Measurements from ENCODE around the gene EPC1. TPM values are rescaled to one million over a fixed set of nuclear protein-coding genes. Genes with fewer than 3 reads are reported as not detected.

EPC1 gene
- total RNA-seq, 1 experiment from 2014 or later: 9.2 TPM

DNA sequence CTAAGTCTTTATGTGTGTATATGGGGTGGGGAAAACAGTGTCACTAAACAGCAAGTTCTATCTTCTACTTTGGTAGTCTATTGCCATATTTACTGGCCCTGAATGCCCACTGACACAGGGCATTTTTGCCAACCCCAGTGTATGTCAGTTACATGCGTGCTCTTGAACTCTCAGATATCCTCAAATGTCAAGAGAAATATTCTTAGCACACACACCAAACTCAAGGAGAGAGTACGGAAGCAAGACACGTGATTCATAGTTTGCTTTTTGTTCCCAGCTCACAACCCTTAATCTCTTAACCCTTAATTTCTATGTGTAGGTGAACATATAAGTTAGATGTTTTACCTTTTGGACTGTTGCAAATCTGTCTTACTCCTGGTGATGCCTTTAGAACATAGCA lies 39.3 kb downstream of the EPC1 start:
- Histone ChIP-seq H3K4me3 (ENCODE audit: insufficient read depth, low read depth, low read length) (no peak overlapping the region), H3K36me3 (replicated peaks; ENCODE audit: control insufficient read depth, insufficient read depth, low read length) (no peaks in the 10 kb centered on the region), H3K27me3 (ENCODE audit: control insufficient read depth, insufficient read depth, low read length) (no peaks in the 10 kb centered on the region)
- DNase-seq: no peak

DNA sequence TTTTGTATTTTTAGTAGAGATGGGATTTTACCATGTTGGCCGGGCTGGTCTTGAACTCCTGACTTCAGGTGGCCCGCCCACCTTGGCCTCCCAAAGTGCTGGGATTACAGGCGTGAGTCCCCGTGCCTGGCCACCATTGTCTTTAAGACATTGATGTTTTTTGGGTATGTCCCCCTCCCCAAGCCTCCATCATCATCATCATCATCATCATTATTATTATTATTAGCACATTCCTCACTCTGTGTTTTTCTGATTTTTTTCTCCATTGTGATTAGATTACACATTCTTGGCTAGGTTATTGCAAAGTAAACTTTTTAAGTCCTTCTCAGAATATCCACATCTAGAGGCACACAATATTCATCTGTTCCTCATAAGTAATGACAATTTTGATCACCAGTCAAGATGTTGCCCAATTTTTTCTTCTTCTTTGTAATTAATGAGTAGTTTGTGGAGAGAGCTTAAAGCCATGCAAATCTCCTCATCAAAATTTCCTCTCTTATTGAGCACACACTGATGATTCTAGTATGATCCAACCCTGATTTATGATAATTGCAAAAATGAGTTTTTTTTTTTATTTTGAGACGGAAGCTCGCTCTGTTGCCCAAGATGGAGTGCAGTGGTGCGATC lies 47.5 kb downstream of the EPC1 start:
- H3K27me3 ChIP-seq (ENCODE audit: control insufficient read depth, insufficient read depth, low read length): no peaks in the 10 kb centered on the region
- H3K4me3 ChIP-seq (ENCODE audit: insufficient read depth, low read depth, low read length): no peak overlapping the region
- no peaks in the 10 kb centered on the region for H3K36me3 ChIP-seq (replicated peaks; ENCODE audit: control insufficient read depth, insufficient read depth, low read length)
- DNase-seq: no peak

DNA sequence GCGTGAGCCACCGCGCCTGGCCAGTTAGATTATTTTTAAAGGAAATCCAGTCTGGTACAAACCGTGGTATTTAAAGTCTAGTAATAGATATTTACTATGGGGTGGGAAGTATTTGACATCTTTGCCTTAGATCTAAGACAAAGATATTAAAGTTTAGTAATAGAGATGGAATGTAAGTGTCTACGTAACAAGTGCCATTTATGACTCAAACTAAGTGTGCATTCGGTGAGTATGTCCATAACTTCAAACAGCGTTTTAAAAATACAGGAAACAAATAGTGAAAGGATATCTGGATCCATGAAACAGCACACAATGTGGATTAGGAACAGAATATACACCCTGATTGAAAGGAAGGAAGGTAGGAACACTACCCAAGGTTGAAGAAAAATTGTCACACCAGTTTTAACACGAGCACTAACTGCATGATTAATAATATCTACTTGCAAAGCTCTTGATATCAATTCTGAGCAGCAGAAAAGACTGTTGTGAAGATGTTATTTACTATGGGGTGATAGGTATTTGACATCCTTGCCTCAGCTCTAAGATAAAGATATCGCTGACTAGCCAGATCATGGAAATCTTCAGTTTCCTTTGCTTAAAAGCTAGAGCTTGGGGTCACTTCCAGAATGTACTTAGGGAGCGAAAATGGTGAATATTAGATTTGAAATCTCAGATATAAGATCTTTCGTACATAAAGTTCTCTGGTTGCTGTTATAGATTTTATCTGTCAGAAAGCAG lies 48.7 kb downstream of the EPC1 start:
- DNase-seq: no peak
- H3K36me3 ChIP-seq (replicated peaks; ENCODE audit: control insufficient read depth, insufficient read depth, low read length): no peaks in the 10 kb centered on the region
- no peak overlapping the region for H3K4me3 ChIP-seq (ENCODE audit: insufficient read depth, low read depth, low read length)
- no peaks in the 10 kb centered on the region for H3K27me3 ChIP-seq (ENCODE audit: control insufficient read depth, insufficient read depth, low read length)

DNA sequence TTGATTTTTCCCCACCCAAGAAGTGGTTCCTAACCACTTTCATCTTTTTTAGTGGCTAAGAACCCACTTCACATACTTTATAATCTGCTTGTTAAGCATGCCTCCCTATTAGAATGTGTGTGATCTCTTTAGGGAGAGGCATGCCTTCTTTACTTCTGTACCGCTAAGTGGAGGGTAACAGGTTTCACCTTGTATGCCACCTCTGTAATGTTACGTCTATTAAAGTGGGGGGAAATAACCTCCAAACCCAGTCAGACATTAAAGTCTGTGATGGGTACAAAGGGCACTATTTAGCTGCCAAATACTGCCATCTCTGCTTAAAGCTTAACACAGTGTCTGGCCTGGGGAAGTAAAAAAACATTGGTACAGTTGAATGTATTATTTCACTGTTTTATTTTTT lies 51.9 kb downstream of the EPC1 start:
- Histone ChIP-seq H3K36me3 (replicated peaks; ENCODE audit: control insufficient read depth, insufficient read depth, low read length) (no peaks in the 10 kb centered on the region; the same call in 1 of the 2 replicates), H3K4me3 (ENCODE audit: insufficient read depth, low read depth, low read length) (no peak overlapping the region), H3K27me3 (ENCODE audit: control insufficient read depth, insufficient read depth, low read length) (no peaks in the 10 kb centered on the region)
- DNase-seq: no peak

DNA sequence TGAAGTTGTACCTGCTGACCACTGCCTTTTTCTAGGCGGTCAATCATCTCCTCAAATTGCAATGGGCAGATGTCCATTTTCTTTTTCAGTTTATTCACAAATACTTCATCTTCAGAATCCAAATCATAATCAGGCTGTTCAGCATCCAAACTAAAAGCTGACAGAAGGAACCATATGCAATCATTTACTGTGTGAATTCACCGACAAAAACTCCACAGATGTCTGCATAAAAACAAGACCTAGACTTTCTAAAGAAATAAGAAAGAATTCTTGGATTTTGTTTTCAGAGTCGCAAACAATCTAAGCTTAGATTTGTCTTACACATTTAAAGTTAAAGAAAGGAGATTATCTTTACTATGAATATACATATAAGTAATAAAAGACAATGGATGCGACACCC lies 53.4 kb downstream of the EPC1 start:
- no peaks in the 10 kb centered on the region for H3K27me3 ChIP-seq (ENCODE audit: control insufficient read depth, insufficient read depth, low read length)
- no peaks in the 10 kb centered on the region; the same call in 1 of the 2 replicates for H3K36me3 ChIP-seq (replicated peaks; ENCODE audit: control insufficient read depth, insufficient read depth, low read length)
- H3K4me3 ChIP-seq (ENCODE audit: insufficient read depth, low read depth, low read length): no peak overlapping the region
- no peak for DNase-seq

DNA sequence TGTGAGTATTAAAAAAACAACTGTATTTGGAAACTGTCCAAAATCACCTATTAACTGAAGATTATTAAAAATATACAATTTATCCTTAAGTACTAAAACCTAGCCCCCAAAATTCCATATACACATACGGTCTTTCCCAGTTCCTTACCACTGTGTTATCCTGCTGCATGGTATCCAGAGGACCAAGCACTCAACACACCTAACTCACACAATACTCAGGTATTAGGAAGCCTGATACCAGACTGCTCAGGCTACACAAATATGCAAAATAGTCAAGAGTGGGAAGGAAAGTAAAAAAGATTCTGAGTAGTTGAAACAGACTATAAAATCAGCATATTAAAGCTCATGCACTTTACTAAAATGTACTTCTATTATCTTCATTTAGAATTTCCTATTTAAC lies 67.2 kb downstream of the EPC1 start:
- no peaks in the 10 kb centered on the region for H3K27me3 ChIP-seq (ENCODE audit: control insufficient read depth, insufficient read depth, low read length)
- H3K36me3 ChIP-seq (replicated peaks; ENCODE audit: control insufficient read depth, insufficient read depth, low read length): peaks cover under 1% of the 10 kb centered on the region
- no peak overlapping the region for H3K4me3 ChIP-seq (ENCODE audit: insufficient read depth, low read depth, low read length)
- DNase-seq: no peak

DNA sequence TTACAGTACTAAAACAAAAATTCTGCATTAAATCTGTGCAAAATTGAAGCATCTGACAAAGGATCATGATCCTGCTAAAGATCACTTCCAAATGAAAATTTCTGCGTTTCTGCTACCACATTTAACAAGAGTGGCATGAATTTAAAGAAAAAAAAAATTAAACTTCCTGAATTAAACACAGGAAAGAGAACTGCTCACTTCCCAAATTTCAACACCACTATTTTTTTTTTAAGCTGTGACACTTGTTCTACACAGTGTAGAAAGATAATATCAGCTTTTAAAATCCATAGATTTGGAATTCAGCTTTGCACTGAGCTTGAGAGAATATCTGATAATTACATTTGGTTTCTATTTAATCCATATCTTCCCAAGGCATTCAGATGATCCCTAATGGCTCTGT lies 73.6 kb downstream of the EPC1 start:
- no peak for DNase-seq

DNA sequence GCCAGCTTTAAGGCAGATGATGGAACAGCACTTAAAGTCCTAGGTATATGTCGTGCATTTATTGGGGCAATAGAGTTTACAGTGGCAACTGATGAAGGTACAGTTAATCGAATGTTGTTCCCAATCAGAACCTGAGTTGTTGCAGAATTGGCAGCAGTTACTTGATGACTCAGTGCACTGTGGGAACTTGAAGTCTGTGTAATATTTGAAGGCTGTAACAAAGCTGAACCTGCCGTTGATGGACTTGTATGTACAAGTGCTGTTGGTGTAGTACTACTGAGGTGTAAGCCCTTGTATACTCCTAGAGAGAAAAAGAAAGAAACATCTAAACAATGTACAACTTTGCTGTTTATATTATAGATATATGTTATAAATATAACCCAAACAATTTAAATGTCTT lies 75.3 kb downstream of the EPC1 start:
- no peaks in the 10 kb centered on the region for H3K27me3 ChIP-seq (ENCODE audit: control insufficient read depth, insufficient read depth, low read length)
- DNase-seq: no peak
- no peak overlapping the region for H3K4me3 ChIP-seq (ENCODE audit: insufficient read depth, low read depth, low read length)
- H3K36me3 ChIP-seq (replicated peaks; ENCODE audit: control insufficient read depth, insufficient read depth, low read length): peaks cover 6% of the 10 kb centered on the region

More for the DNA sequence above, 73.6 kb downstream of the EPC1 start:
- Histone ChIP-seq H3K27me3 (ENCODE audit: control insufficient read depth, insufficient read depth, low read length) (no peaks in the 10 kb centered on the region), H3K36me3 (replicated peaks; ENCODE audit: control insufficient read depth, insufficient read depth, low read length) (peaks cover 6% of the 10 kb centered on the region), H3K4me3 (ENCODE audit: insufficient read depth, low read depth, low read length) (no peak overlapping the region)

DNA sequence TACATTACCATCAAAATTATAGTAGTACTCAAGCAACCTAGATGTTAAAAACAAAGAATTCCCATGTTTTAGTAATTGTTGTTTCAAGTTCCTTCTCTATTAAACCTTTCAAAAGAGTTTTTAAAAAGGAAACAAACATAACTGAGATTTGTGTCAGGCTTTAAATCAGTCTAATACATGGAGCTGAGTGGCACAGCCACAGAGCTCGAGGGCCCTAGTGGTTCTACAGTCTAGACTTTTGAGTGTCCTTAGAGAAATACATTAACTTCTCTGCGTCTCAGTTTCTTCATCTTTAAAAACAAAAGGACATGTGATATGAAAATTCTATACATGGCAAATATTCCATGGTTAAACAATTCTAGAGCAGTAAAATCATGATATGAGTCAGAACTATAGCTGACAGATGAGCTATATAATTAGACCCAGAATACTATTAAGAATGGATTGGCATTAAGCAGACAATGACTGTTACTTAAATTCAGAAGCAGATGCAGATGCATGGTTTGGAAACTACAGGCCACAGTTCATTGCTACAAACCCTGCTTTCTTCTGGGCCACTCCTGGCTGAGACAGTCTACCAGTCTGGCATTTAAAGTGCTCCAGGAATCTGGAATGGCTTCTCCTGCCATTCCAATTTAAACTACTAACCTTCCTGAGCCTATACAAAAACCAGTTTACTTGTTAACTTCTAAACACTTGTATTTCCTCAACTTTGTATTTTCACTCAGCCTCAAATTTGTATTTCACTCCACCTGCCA lies 77.4 kb downstream of the EPC1 start:
- Histone ChIP-seq H3K4me3 (ENCODE audit: insufficient read depth, low read depth, low read length) (no peak overlapping the region), H3K27me3 (ENCODE audit: control insufficient read depth, insufficient read depth, low read length) (no peaks in the 10 kb centered on the region), H3K36me3 (replicated peaks; ENCODE audit: control insufficient read depth, insufficient read depth, low read length) (peaks cover 6% of the 10 kb centered on the region)
- no peak for DNase-seq

DNA sequence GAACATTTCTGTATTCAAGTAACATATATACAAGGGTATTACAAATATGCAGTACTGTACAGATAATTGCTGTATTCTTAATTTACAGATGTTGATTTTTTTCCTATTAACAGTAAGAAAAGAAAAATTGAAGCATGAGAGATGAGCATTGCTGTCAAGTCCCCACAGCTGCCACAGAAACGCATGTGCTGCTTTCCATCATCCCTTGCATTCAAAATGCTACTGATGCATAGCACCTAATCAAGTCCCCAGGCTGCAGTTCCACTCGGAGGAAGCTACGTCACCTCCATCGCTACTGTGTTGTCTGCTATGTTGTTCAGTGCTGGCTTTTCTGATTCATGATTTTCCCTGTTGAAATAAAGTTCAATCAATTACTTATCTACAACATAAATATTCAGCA lies 78.2 kb downstream of the EPC1 start:
- no peak for DNase-seq
- no peaks in the 10 kb centered on the region for H3K27me3 ChIP-seq (ENCODE audit: control insufficient read depth, insufficient read depth, low read length)
- no peak overlapping the region for H3K4me3 ChIP-seq (ENCODE audit: insufficient read depth, low read depth, low read length)
- peaks cover 6% of the 10 kb centered on the region for H3K36me3 ChIP-seq (replicated peaks; ENCODE audit: control insufficient read depth, insufficient read depth, low read length)

DNA sequence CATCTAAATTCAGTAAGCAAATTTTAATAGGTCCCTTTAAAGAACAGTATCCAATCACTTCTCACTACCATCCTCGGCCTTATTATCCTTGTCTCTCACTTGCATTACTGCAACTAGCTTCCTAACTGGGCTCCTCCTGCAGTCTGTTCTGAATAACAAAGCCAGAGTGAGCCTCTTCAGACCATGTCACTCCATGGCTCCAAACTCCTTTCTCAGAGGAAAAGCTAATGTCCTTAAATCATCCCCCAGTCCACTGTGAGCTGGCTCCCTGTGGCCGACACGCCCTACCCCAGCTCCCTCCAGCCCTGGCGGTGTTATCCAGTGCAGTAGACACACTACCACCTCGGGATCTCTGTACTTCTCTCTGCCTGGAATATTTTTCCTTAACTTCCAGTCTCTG lies 80.0 kb downstream of the EPC1 start:
- Histone ChIP-seq H3K4me3 (ENCODE audit: insufficient read depth, low read depth, low read length) (no peak overlapping the region), H3K36me3 (replicated peaks; ENCODE audit: control insufficient read depth, insufficient read depth, low read length) (peaks cover 2% of the 10 kb centered on the region), H3K27me3 (ENCODE audit: control insufficient read depth, insufficient read depth, low read length) (no peaks in the 10 kb centered on the region)
- peak; percentile 75 for DNase-seq

DNA sequence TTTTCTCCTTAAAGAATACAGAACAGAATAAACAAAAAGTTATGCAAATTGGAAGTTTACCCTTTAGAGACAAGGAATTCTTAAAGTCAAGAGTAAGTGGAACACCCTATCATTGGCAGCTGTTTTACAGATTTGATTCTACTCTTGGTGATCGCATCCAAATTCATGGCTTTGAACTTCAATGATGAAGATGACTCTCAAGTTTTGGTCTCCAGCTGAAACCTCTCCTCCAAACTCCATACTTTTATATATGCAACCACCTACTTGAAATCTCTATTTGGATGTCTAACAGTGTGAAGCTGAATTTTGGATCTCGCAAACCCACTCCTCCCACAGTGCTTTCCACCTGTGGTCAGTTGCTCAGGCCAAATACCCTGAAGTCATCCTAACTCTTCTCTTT lies 80.4 kb downstream of the EPC1 start:
- DNase-seq: no peak
- no peak overlapping the region for H3K4me3 ChIP-seq (ENCODE audit: insufficient read depth, low read depth, low read length)
- no peaks in the 10 kb centered on the region for H3K27me3 ChIP-seq (ENCODE audit: control insufficient read depth, insufficient read depth, low read length)
- peaks cover under 1% of the 10 kb centered on the region for H3K36me3 ChIP-seq (replicated peaks; ENCODE audit: control insufficient read depth, insufficient read depth, low read length)

DNA sequence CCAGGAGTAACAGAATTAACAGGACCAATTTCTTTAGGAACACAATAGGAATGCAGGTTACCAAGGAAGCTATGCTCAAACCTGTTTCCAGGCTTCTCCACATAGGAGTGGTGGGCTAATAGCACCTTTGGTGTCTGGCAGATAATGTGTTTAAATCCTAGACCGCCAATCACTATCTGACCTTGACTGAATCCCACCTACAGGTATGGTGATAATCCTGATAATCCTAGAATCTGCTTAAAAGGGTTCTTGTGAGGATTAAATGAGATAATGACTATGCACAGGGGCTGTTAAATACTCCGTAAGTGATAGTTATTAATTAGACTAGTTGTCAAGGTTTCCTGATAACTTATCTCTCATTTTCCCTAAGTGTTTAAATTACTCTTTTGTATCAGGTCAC lies 81.2 kb downstream of the EPC1 start:
- Histone ChIP-seq H3K27me3 (ENCODE audit: control insufficient read depth, insufficient read depth, low read length) (no peaks in the 10 kb centered on the region), H3K4me3 (ENCODE audit: insufficient read depth, low read depth, low read length) (no peak overlapping the region), H3K36me3 (replicated peaks; ENCODE audit: control insufficient read depth, insufficient read depth, low read length) (no peaks in the 10 kb centered on the region; the same call in 1 of the 2 replicates)
- DNase-seq: no peak

DNA sequence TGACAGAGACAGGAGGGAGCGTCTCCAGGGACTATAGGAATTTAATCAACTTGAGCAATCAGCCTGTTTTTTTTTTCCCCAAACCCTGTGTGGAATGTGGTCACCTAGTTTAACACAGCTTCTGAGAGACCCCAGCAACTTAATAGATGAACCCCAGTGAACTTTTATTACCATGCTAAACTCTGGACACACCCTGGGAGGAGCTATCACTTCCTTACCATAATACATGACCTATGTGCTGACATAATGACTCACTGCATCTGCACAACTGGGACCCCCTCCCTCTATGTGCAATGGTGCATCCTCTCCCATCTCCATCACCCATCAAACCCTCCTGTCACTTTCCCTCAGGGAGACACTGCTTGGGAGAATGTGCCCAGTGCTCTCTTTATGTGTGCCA lies 83.7 kb downstream of the EPC1 start:
- Histone ChIP-seq H3K36me3 (replicated peaks; ENCODE audit: control insufficient read depth, insufficient read depth, low read length) (no peaks in the 10 kb centered on the region; the same call in 1 of the 2 replicates), H3K4me3 (ENCODE audit: insufficient read depth, low read depth, low read length) (no peak overlapping the region), H3K27me3 (ENCODE audit: control insufficient read depth, insufficient read depth, low read length) (no peaks in the 10 kb centered on the region)
- no peak for DNase-seq

DNA sequence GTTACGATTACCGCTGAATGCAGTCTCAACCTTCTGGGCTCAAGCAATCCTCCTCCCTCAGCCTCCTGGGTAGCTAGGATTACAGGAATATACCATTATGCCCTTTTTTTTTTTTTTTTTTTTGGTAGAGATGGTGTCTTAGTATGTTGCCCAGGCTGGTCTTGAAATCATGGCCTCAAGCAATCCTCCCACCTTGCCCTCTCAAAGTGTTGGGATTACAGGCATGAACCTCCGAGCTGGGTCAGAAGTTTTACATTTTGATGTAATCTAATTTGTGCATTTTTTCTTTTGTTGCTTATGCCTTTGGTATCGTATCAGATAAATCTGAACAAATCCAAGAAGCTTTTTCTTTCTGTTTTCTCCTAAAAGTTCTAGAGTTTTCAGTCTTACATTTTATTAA lies 87.4 kb downstream of the EPC1 start:
- no peaks in the 10 kb centered on the region for H3K27me3 ChIP-seq (ENCODE audit: control insufficient read depth, insufficient read depth, low read length)
- DNase-seq: no peak
- no peaks in the 10 kb centered on the region for H3K36me3 ChIP-seq (replicated peaks; ENCODE audit: control insufficient read depth, insufficient read depth, low read length)
- H3K4me3 ChIP-seq (ENCODE audit: insufficient read depth, low read depth, low read length): no peak overlapping the region

Data from H7 (cell line).